HG03342 (cell line): ENCODE results near the gene BMF.
A peak's percentile ranks its signal among the peaks of the same experiment; 100 is the strongest.

Source experiments
- ATAC-seq: cut with Tn5 transposase; IDR thresholded peaks from one replicate; pipeline ENCODE4 v1.9.1; 2021; ENCODE audit warnings: mild to moderate bottlenecking, moderate library complexity; ENCODE audit not compliant: unreplicated experiment

The BMF gene

DNA sequence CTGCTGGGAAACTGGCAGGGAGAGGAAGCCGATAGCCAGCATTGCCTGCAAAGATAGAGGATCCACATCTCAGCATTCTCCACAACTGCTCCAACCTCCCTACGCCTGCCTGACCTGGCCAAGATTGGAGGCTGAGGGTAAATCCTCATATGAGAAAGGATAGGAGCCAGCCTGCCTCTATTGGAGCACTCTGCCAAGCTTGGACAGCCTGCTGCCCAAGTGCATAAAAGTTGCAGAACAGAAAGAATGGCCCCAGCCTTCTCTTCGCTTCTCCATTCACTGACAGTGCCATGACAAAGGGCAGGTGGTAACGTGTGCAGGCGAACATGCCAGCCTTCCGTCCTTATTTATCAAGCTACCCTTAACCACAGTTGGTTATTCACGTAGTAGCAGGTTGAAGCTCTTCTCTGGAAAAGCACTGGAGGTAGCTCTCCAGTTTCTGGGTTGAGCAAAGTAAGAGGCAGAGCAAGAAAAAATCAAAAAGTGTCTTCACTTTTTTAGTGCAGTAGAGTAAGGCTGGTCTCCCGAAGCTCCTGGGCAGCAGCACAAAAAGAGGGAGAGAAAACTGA is 4.3 kb downstream of the BMF start:
- no peak for ATAC-seq

DNA sequence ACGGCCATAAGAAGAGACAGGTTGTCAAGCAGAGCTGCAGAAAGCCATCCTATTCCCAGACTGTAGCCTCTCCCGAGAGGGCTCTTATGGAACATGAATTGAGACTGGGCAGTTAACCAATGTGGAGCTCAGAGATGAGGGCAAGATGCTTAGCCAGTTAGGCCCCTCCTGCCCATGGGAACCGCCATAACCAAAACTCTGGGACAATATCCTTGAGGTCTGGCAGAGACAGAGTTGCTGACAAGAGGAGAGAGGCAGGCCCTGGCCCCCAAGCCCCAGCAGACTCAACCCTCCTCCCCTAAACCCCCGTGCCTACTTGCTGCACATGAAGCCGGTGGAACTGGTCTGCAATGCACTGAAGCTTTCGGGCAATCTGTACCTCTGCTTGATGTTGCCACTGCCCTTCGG is 4.8 kb downstream of the BMF start:
- ATAC-seq = no peak

GRCh38 chr15:40102897-40103858 is 5.5 kb downstream of the BMF start:
- ATAC-seq = no peak

- ATAC-seq = no peak
Measured at GRCh38 chr15:40100947-40101905, 7.5 kb downstream of the BMF start.

GRCh38 chr15:40100123-40100946 is 8.3 kb downstream of the BMF start:
- ATAC-seq = no peak

GRCh38 chr15:40098489-40099261 is 10.0 kb downstream of the BMF start:
- peak; percentile 71 for ATAC-seq

- no peak for ATAC-seq
Measured at GRCh38 chr15:40097968-40098476, 10.7 kb downstream of the BMF start.

- no peak for ATAC-seq
Measured at GRCh38 chr15:40097096-40097967, 11.3 kb downstream of the BMF start.

DNA sequence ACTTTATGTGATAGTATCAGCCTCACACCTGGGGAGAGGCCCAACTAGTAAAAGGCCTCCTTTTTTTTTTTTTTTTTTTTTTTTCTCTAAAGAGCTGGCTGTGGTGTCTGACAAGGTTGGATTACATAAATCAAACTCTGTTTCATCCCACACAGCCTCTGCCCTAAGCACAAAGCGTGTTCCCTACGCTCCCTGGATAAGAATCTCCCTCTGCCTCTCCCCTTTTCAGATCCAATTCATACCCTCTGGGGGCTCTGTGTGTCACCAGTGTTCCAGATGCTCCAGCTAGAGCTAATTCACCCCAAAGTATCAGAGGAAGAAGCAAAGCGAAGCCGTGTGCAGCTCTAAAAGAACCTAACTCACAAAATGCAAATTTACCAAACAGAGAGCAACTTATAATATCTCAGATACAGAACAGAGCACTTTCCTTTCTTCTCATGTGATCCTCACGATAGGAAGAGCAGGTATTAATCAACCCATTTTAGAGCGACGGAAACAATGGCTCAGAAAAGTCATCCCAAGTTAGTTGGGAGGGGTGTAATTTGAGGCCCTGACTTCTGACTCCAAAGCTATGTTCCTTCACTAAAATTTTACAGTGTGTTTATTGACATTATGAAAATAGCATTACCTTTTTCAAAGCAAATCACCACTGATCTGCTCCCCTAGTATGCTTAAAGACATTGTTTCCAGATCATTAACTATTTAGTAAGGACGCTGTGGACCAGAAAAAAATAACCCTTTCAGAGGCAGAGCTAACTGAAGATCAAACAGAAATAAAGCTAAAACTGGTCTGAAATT is 12.4 kb downstream of the BMF start:
- peak; percentile 28 for ATAC-seq

DNA sequence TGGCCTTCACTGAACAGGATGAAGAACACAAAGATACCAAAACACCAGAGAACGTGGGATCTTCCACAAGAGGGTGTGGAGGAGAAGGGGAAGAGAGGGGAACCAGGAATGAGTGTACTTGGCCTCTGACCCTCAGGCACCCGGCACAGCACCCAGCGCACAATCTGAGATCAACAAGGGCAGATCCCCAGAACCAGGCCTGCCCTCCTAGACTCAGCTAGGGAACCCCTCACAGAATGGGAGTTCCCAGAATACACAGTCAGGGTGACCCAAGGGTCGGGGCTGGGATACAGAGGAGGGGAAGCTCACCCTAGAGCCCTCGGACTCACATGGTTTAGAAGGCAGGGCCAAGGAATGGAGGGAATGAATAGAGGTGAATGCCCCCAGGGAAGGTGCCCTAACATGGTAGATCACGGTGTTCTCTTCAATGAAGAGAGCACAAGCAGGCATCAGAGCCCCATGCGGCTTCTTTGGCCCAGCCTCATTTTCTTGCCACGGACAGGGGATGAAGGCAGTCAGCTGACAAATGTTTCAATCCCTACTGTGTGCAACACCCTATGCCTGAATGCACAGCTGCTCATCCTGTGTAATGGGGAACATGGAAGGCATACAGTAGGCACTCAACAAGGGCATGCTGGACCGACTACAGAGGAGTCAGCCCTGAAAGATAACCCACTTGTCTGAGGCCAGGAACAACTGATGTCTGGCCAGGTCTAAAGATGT is 13.1 kb downstream of the BMF start:
- no peak for ATAC-seq

DNA sequence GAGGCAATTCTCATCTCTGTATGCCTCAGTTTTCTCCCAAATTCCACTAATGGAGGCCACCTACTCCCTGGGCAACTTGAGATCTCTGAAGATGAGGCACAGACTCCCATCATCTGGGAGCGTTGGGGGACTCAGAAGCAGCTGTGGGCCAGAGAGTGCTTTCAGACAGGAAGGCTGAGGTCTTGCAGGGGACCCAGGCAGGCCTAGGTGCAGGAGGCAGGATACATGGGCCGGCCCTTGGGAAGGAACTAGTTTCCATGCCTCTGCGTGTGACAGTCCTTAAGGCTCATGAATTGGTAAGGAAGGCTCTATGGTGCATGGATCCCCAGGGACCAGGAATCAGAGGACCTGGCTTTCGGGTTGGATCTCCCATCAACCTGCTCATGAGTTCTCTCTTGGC is 14.5 kb downstream of the BMF start:
- no peak for ATAC-seq

- no peak for ATAC-seq
Measured at GRCh38 chr15:40092979-40093869, 15.5 kb downstream of the BMF start.

GRCh38 chr15:40092256-40092978 is 16.3 kb downstream of the BMF start:
- no peak for ATAC-seq

DNA sequence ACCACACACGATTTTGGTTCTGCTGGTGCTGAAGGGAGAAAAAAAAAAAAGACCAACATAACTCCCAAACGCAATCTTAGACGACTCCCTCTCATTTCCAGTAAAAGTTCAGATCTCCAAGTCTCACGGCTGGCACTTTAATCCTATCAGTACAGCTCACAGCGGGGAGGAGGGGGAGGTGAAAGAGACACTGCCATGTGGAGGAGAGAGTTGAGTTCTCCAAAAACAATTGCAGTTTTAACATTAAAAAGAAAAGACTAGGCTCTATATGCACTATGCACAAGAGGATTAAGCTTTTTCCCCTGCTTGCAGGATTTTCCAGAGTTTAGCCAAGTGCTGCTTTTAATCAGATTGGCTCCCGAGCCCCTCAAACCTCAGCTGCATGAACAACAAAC is 16.8 kb downstream of the BMF start:
- no peak for ATAC-seq

DNA sequence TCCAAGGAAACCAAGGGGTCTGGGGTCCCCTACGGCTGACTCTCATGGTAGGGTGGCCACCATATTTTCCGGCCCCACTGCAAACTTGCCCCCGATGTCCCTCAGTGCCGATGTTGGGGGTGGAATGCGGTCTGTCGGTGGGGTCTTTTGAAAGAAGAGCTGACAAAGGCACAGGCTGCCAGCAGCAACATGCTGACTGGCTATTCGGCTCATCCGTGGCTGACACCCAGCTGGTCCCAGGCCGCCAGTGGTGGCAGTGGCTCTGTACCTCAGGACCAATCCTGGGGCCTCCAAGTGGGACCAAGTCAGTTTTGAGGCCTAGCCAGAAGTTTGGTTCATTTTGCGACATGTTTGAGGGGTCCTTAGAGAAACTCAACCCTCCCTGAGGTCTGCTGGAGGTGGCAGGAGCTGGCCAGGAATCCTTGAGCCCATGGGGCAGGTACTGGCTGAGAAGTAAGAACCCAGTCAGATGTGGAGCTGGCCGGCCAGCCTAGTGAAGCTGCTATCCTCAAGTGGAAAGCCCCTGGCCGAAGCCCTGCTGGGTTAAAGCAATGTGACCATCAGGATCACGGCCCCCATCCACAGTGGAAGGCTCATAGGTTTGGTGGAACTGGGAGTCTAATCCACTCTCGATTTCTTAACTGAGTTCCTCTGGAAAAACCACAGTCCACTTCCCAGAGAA is 17.8 kb downstream of the BMF start:
- ATAC-seq = no peak
